ENCODE results near the gene GALNT10. TPM values are rescaled to one million over a fixed set of nuclear protein-coding genes. Genes with fewer than 3 reads are reported as not detected.

The GALNT10 gene
- total RNA-seq, 1 donor from 2014 or later, result 10.2 TPM

GRCh38 chr5:154403234-154403633 is 212.7 kb downstream of the GALNT10 start:
- peak overlapping the region; percentile 72 for H3K27ac Mint-ChIP-seq
- H3K36me3 ChIP-seq, result no peaks in the 10 kb centered on the region
- peaks cover 25% of the 10 kb centered on the region for H3K4me1 Mint-ChIP-seq

GRCh38 chr5:154403776-154404387 is 213.3 kb downstream of the GALNT10 start:
- Mint-ChIP-seq H3K9me3 (no peaks in the 10 kb centered on the region), H3K27ac (no peak overlapping the region), H3K36me3 (peaks cover 6% of the 10 kb centered on the region), H3K27me3 (ENCODE audit: insufficient read depth, low read depth) (peaks cover 6% of the 10 kb centered on the region), H3K4me1 (peaks cover 25% of the 10 kb centered on the region), H3K4me3 (peak overlapping the region; percentile 7)
- Histone ChIP-seq H3K79me2 (ENCODE audit: low read depth) (no peaks in the 10 kb centered on the region), H3F3A (ENCODE audit: low read depth) (peaks cover 18% of the 10 kb centered on the region), H3K27ac (no peak overlapping the region), H3K4me2 (peak overlapping the region; percentile 83), H3K4me3 (no peak overlapping the region), H3K36me3 (no peaks in the 10 kb centered on the region), H3K9ac (no peak overlapping the region), H3K4me1 (peaks cover 14% of the 10 kb centered on the region), H2AFZ (replicated peaks) (no peak overlapping the region), H3K9me3 (ENCODE audit: low read depth) (no peaks in the 10 kb centered on the region), H3K27me3 (peaks cover 7% of the 10 kb centered on the region), H4K20me1 (ENCODE audit: low read depth) (peaks cover 12% of the 10 kb centered on the region)
- TF ChIP-seq EZH2phosphoT487 (IDR thresholded peaks at IDR 0.05), result no peak
- no peak for TF ChIP-seq CTCF (IDR thresholded peaks at IDR 0.05)
- no peak for TF ChIP-seq EZH2 (IDR thresholded peaks at IDR 0.05)
- peak; percentile 44 for DNase-seq (ENCODE audit: low spot score)

More at GRCh38 chr5:154403234-154403633, 212.7 kb downstream of the GALNT10 start:
- Histone ChIP-seq H3K27me3 (peaks cover 7% of the 10 kb centered on the region), H2AFZ (replicated peaks) (no peak overlapping the region), H3K4me1 (peaks cover 14% of the 10 kb centered on the region), H3K9ac (no peak overlapping the region), H3K27ac (no peak overlapping the region), H3K9me3 (ENCODE audit: low read depth) (no peaks in the 10 kb centered on the region), H3K4me3 (no peak overlapping the region), H3K4me2 (no peak overlapping the region), H3F3A (ENCODE audit: low read depth) (peaks cover 18% of the 10 kb centered on the region), H3K79me2 (ENCODE audit: low read depth) (no peaks in the 10 kb centered on the region), H4K20me1 (ENCODE audit: low read depth) (peaks cover 12% of the 10 kb centered on the region)
- peaks cover 8% of the 10 kb centered on the region for H3K36me3 Mint-ChIP-seq
- H3K4me3 Mint-ChIP-seq, result no peak overlapping the region
- H3K9me3 Mint-ChIP-seq, result no peaks in the 10 kb centered on the region
- no peak for DNase-seq (ENCODE audit: low spot score)
- H3K27me3 Mint-ChIP-seq (ENCODE audit: insufficient read depth, low read depth), result peaks cover 6% of the 10 kb centered on the region
- TF ChIP-seq EZH2phosphoT487 (IDR thresholded peaks at IDR 0.05) (no peak), CTCF (IDR thresholded peaks at IDR 0.05) (no peak), EZH2 (IDR thresholded peaks at IDR 0.05) (no peak)

DNA sequence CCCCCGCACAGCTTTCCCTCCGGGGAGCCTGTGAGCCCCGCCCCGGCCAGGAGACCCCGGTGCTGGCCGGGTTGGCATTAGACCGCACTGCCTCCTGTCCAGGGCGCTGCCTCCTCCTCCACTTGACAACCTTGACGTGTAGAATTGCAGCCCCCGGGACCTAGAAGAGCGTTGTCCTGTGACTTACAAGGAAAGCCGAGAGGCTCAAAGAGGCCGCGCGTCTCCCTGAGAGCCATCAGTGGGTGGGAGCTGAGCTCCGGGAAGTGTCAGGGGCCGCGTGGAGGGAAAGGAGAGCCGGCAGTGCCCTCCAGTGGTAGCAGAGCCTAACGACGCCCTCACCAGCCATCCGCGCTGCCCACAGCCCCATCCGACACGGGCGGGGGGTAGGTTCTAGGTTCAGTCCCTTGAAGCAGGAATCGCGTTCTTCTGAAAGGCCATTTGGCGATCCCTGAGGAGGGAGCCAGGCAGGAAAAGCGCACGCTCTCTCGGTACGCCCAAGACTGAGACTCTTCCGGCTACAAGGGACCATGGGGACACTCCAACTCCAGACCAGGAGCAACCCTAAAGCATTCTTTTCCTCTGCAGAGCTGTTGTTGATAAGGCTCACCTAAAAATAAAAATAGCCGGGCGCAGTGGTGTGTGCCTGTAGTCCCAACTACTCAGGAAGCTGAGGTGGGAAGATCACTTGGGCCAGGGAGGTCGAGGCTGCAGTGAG is 214.7 kb downstream of the GALNT10 start:
- peaks cover 5% of the 10 kb centered on the region for H3K27me3 Mint-ChIP-seq (ENCODE audit: insufficient read depth, low read depth)
- H3K4me3 Mint-ChIP-seq, result peak overlapping the region; percentile 74
- H3K9me3 ChIP-seq (ENCODE audit: low read depth), result no peaks in the 10 kb centered on the region
- peaks cover 18% of the 10 kb centered on the region for H3F3A ChIP-seq (ENCODE audit: low read depth)
- H3K4me3 ChIP-seq, result peak overlapping the region; percentile 46
- no peak overlapping the region for H3K9ac ChIP-seq
- H3K79me2 ChIP-seq (ENCODE audit: low read depth), result no peaks in the 10 kb centered on the region
- H2AFZ ChIP-seq (replicated peaks), result peak overlapping the region; percentile 66
- peaks cover 25% of the 10 kb centered on the region for H3K4me1 Mint-ChIP-seq
- H3K27ac Mint-ChIP-seq, result no peak overlapping the region
- H4K20me1 ChIP-seq (ENCODE audit: low read depth), result peaks cover 12% of the 10 kb centered on the region
- peak; percentile 92 for DNase-seq (ENCODE audit: low spot score)
- no peaks in the 10 kb centered on the region for H3K9me3 Mint-ChIP-seq
- H3K4me1 ChIP-seq, result peaks cover 14% of the 10 kb centered on the region
- H3K27ac ChIP-seq, result no peak overlapping the region
- peak overlapping the region; percentile 83 for H3K4me2 ChIP-seq
- H3K36me3 ChIP-seq, result no peaks in the 10 kb centered on the region
- TF ChIP-seq CTCF (IDR thresholded peaks at IDR 0.05) (peak; percentile 84), EZH2phosphoT487 (IDR thresholded peaks at IDR 0.05) (no peak)
- peaks cover 5% of the 10 kb centered on the region for H3K36me3 Mint-ChIP-seq
- H3K27me3 ChIP-seq, result peaks cover 7% of the 10 kb centered on the region
